Upper lobe of left lung (tissue), 6 donors: ENCODE measurements around the gene CARMIL1. TPM values are rescaled to one million over a fixed set of nuclear protein-coding genes. Genes with fewer than 3 reads are reported as not detected.

Experiments
- ATAC-seq, 2 donors: fragments of 200-7000 bp; cut with Tn5 transposase; one replicate each; pipeline ENCODE4 v1.9.1; 2022; ENCODE audit warnings: mild to moderate bottlenecking in 2 of 2, moderate library complexity in 2 of 2; ENCODE audit not compliant: low FRiP score in 2 of 2
- DNase-seq, 2 donors: peaks; one replicate each; pipeline ENCODE4 v3.0.0-alpha.2; 2019 to 2020
- H3K27ac ChIP-seq, 4 donors: fragments of 200-600 bp; sonication (generic); one replicate each; pipeline ENCODE4 v1.5.1; 2016 to 2019
- H3K27me3 ChIP-seq, 4 donors: fragments of 200-600 bp; sonication (generic); one replicate each; pipeline ENCODE4 v1.5.1; 2017 to 2019
- H3K36me3 ChIP-seq, 4 donors: fragments of 200-600 bp; sonication (generic); one replicate each; pipeline ENCODE4 v1.5.1; 2016 to 2019
- H3K4me1 ChIP-seq, 4 donors: fragments of 200-600 bp; sonication (generic); one replicate each; pipeline ENCODE4 v1.5.1; 2018 to 2019
- H3K4me3 ChIP-seq, 4 donors: fragments of 200-600 bp; sonication (generic); one replicate each; pipeline ENCODE4 v1.5.1; 2017 to 2019; ENCODE audit warnings: mild to moderate bottlenecking in 2 of 4, moderate library complexity in 1 of 4
- H3K9me3 ChIP-seq, 4 donors: fragments of 200-600 bp; sonication (generic); one replicate each; pipeline ENCODE4 v1.5.1; 2018 to 2019
- CTCF ChIP-seq, 6 experiments: fragments of 450-650 bp in 4 of 6; fragments of 200-600 bp in 2 of 6; sonication (generic) in 2 of 6; IDR thresholded peaks; one replicate each; pipeline ENCODE4 v1.5.1; 2016 to 2019; ENCODE audit warnings: antibody characterized with exemption in 6 of 6
- EP300 ChIP-seq, 4 donors: sonication (generic); formaldehyde crosslinking; IDR thresholded peaks; one replicate each; pipeline ENCODE4 v1.5.1; 2017; ENCODE audit warnings: antibody characterized with exemption in 4 of 4, control low read depth in 2 of 4
- POLR2A ChIP-seq, 4 donors: fragments of 450-650 bp; IDR thresholded peaks; one replicate each; pipeline ENCODE4 v1.5.1; 2016 to 2017; ENCODE audit warnings: antibody characterized with exemption in 4 of 4, mild to moderate bottlenecking in 2 of 4
- POLR2AphosphoS5 ChIP-seq, 2 donors: sonication (generic); formaldehyde crosslinking; IDR thresholded peaks; one replicate each; pipeline ENCODE4 v1.5.1; 2017; ENCODE audit warnings: antibody characterized with exemption in 2 of 2
- WGBS, 2 donors: methylation state at CpG; one replicate each; pipeline ENCODE4 v1.1.5; 2017 to 2018; 5-methylcytosine and 5-hydroxymethylcytosine counted together
- total RNA-seq, 6 donors: library from RNA; depleted of rRNA in 4 of 6; stranded (reverse); fragments of >200 nt in 4 of 6; gene quantifications; one replicate each; pipeline versions ENCODE4 v1.1.0 to v1.2.1, GENCODE V29; 2016 to 2021
- donor health status: DM: no; HTN: no; CAD: no; lungs with moderate emphysema.
- donor health status: DM: no; HTN: yes; CAD: no; lungs with severe emphysema.

The CARMIL1 gene
- total RNA-seq, 6 donors from 2014 or later, result 19.8 to 78.6 (median 44.9) TPM

GRCh38 chr6:25340431-25341202 lies 61.4 kb downstream of the CARMIL1 start:
- ATAC-seq (no peak), DNase-seq (no peak)
- Histone ChIP-seq H3K27me3 (no peaks in the 10 kb centered on the region), H3K36me3 (no peaks in the 10 kb centered on the region), H3K4me3 (no peak overlapping the region), H3K9me3 (no peaks in the 10 kb centered on the region), H3K27ac (no peak overlapping the region), H3K4me1 (peaks cover 0 to 8% (median 3%) of the 10 kb centered on the region in 4 donors)
- 66 to 80% methylated on average over 6 of the region's 6 CpGs for WGBS, 2 donors
- TF ChIP-seq CTCF (IDR thresholded peaks at IDR 0.05) (no peak), EP300 (IDR thresholded peaks at IDR 0.05) (no peak), POLR2AphosphoS5 (IDR thresholded peaks at IDR 0.05) (no peak), POLR2A (IDR thresholded peaks at IDR 0.05) (no peak)

DNA sequence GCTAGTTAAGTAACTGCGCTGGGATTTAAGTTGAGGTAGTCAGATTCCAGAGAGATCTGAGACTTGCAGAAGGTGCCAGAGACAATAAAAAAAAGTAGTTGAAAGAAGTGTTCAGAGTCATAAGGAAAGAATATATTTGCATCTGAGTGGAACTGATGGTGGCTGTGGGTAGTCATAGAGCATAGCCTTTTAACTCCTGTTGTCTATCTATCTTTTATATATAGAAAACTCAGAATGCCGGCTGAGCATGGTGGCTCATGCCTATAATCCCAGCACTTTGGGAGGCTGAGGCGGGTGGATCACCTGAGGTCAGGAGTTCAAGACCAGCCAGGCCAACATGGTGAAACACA lies 62.0 kb downstream of the CARMIL1 start:
- Histone ChIP-seq H3K4me3 (no peak overlapping the region), H3K9me3 (no peaks in the 10 kb centered on the region), H3K27me3 (no peaks in the 10 kb centered on the region), H3K4me1 (peaks cover 0 to 13% (median 6%) of the 10 kb centered on the region in 4 donors), H3K27ac (no peak overlapping the region), H3K36me3 (no peaks in the 10 kb centered on the region)
- ATAC-seq (no peak), DNase-seq (no peak)
- no peak for TF ChIP-seq POLR2AphosphoS5 (IDR thresholded peaks at IDR 0.05)
- no peak for TF ChIP-seq CTCF (IDR thresholded peaks at IDR 0.05)
- TF ChIP-seq POLR2A (IDR thresholded peaks at IDR 0.05), result no peak
- TF ChIP-seq EP300 (IDR thresholded peaks at IDR 0.05), result no peak
- WGBS, 2 donors, result 87 to 91% methylated on average over 3 of the region's 3 CpGs

DNA sequence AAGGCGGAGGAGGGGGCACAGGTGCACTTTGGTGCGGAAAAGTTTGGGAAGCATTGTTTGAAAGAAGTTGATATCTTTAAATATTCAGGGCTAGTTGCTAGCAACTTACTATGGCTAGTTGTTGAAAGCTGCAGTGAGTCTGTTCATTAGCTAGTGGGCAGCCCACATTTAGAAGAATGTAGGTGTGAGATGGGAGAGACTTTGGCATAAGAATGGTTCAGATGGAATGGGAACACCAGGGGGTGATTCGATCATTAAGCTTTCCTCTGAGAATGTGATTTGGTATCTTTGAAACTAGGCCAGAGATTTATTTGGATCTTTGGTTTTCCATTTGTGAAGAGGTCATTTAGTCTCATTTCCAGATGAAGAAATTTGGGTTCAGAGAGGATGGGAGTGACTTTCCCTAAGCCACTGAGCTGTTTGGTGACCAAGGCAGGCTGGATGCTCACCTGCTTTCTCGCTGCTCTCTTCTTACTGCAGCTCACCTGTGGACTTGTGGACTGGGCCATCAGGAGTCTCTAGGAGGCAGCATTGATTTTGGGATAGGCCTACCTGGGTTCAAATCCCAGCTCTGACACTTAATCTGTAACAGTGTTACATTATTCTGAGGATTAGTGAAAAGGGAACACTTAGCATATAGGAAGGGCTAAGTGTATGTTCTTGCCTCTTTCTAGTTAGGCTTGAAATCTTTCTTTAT lies 62.9 kb downstream of the CARMIL1 start:
- no peak for ATAC-seq
- DNase-seq, result no peak

DNA sequence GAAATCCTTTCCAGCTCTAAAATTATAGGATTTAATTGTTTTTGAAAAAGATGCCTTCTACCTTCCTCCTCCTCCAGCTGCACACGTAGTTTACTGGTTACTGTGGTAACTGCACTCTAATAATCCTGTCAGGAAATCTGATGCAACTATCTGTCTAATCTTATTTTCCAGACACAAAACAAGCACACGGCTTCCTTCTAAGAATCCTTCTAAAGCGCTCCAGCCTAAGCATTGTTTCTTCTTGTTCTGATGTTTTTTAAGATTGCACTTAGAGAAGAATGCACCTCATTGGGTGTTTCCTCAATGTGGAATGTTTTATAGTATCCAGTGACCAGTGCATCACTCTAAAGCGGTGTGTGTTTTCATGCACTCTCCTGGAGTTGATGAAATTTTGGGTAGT lies 63.6 kb downstream of the CARMIL1 start:
- DNase-seq (no peak), ATAC-seq (peak in 1 of 2 donors; percentile 43)
- Histone ChIP-seq H3K4me3 (no peak overlapping the region), H3K9me3 (no peaks in the 10 kb centered on the region), H3K27ac (no peak overlapping the region), H3K4me1 (peaks cover 0 to 10% (median 5%) of the 10 kb centered on the region in 4 donors), H3K27me3 (no peaks in the 10 kb centered on the region), H3K36me3 (no peaks in the 10 kb centered on the region)
- 23 to 30% methylated on average over 4 of the region's 4 CpGs for WGBS, 2 donors
- TF ChIP-seq EP300 (IDR thresholded peaks at IDR 0.05), result no peak
- no peak for TF ChIP-seq POLR2AphosphoS5 (IDR thresholded peaks at IDR 0.05)
- TF ChIP-seq POLR2A (IDR thresholded peaks at IDR 0.05), result no peak
- TF ChIP-seq CTCF (IDR thresholded peaks at IDR 0.05), result no peak

More for the DNA sequence above, 62.9 kb downstream of the CARMIL1 start:
- Histone ChIP-seq H3K4me1 (peaks cover 0 to 10% (median 6%) of the 10 kb centered on the region in 4 donors), H3K27ac (no peak overlapping the region), H3K9me3 (no peaks in the 10 kb centered on the region), H3K27me3 (no peaks in the 10 kb centered on the region), H3K4me3 (no peak overlapping the region), H3K36me3 (no peaks in the 10 kb centered on the region)
- TF ChIP-seq EP300 (IDR thresholded peaks at IDR 0.05) (no peak), CTCF (IDR thresholded peaks at IDR 0.05) (no peak), POLR2A (IDR thresholded peaks at IDR 0.05) (no peak), POLR2AphosphoS5 (IDR thresholded peaks at IDR 0.05) (no peak)
- WGBS, 2 donors, result 77 to 83% methylated on average over 4 of the region's 4 CpGs
